HepG2 (cell line): ENCODE data around the gene TPRN. TPM values are rescaled to one million over a fixed set of nuclear protein-coding genes. Genes with fewer than 3 reads are reported as not detected.

ENCODE experiments used
- ARID3A ChIP-seq: IDR thresholded peaks from 2 replicates; pipeline ENCODE4 v1.6.1; 2012; ENCODE audit warnings: low read depth, low read length, improper control_type of control experiment
- CC2D1A ChIP-seq: sonication (generic); formaldehyde crosslinking; IDR thresholded peaks from 2 replicates; pipeline ENCODE4 v1.8.1; 2023; ENCODE audit warnings: mild to moderate bottlenecking, missing genetic modification reagents
- GLI4 ChIP-seq: sonication (generic); formaldehyde crosslinking; IDR thresholded peaks from 2 replicates; pipeline ENCODE4 v1.5.1; 2020; ENCODE audit warnings: missing genetic modification reagents, mild to moderate bottlenecking, moderate library complexity, borderline replicate concordance
- HDAC6 ChIP-seq: fragments of 200-600 bp; sonication (generic); IDR thresholded peaks from 2 replicates; pipeline ENCODE4 v1.7.0; 2017; ENCODE audit warnings: mild to moderate bottlenecking, antibody characterized with exemption, low read length, low read depth
- RNF2 ChIP-seq: fragments of 450-650 bp; conservative IDR thresholded peaks from 2 replicates; pipeline ENCODE4 v1.6.1; 2016; ENCODE audit warnings: low read depth
- SP4 ChIP-seq: sonication (generic); formaldehyde crosslinking; IDR thresholded peaks from 2 replicates; pipeline ENCODE4 v1.8.1; 2023; ENCODE audit warnings: mild to moderate bottlenecking, missing genetic modification reagents
- TBX3 ChIP-seq: fragments of 450-650 bp; IDR thresholded peaks from 2 replicates; pipeline ENCODE4 v1.6.1; 2017; ENCODE audit warnings: antibody characterized with exemption, mild to moderate bottlenecking, inconsistent platforms, borderline replicate concordance
- ZKSCAN5 ChIP-seq: sonication (generic); formaldehyde crosslinking; IDR thresholded peaks from 2 replicates; pipeline ENCODE4 v1.5.1; 2020; ENCODE audit warnings: mild to moderate bottlenecking, missing genetic modification reagents
- ZNF34 ChIP-seq: sonication (generic); formaldehyde crosslinking; IDR thresholded peaks from 2 replicates; pipeline ENCODE4 v1.4.0; 2020; ENCODE audit warnings: mild to moderate bottlenecking, missing genetic modification reagents, borderline replicate concordance
- ZNF605 ChIP-seq: sonication (generic); formaldehyde crosslinking; IDR thresholded peaks from 2 replicates; pipeline ENCODE4 v1.8.0; 2022; ENCODE audit warnings: mild to moderate bottlenecking, missing genetic modification reagents
- ZNF768 ChIP-seq: sonication (generic); formaldehyde crosslinking; IDR thresholded peaks from 2 replicates; pipeline ENCODE4 v1.4.0; 2020; ENCODE audit warnings: missing genetic modification reagents
- polyA plus RNA-seq, 8 experiments: library from polyadenylated mRNA; depleted of rRNA in 3 of 8; stranded (reverse) in 7 of 8; unstranded in 1 of 8; fragments of >200 nt; fragmentation: Illumina TruSeq in 4 of 8; extraction: Trizol in 4 of 8; gene quantifications; 2 replicates each; pipeline versions ENCODE4 v1.2.1 to v1.2.3, GENCODE V29; 2011 to 2016; ENCODE audit warnings: low read depth in 4 of 8, missing spikeins in 1 of 8, mixed read lengths in 1 of 8; ENCODE audit not compliant: insufficient read depth in 1 of 8
- total RNA-seq, 5 experiments: library from RNA; depleted of rRNA; stranded (reverse); fragments of >200 nt; fragmentation: Illumina TruSeq; extraction: Trizol; gene quantifications; 2 replicates each; pipeline ENCODE4 v1.2.3, GENCODE V29; 2016; ENCODE audit warnings: low read depth in 1 of 5
- TF ChIP-seq, protein P1 (sequence below), 2 experiments: sonication (generic) in 1 of 2; formaldehyde crosslinking in 1 of 2; IDR thresholded peaks; 2 replicates each; pipeline versions ENCODE4 v1.6.1 to v1.9.0; 2014 to 2022; ENCODE audit warnings: antibody characterized with exemption in 1 of 2, borderline replicate concordance in 1 of 2, inconsistent platforms in 1 of 2, low read depth in 1 of 2, missing genetic modification reagents in 1 of 2
- TF ChIP-seq, protein P2 (sequence below): sonication (generic); formaldehyde crosslinking; IDR thresholded peaks from 2 replicates; pipeline ENCODE4; 2020; ENCODE audit warnings: missing genetic modification reagents, mild to moderate bottlenecking, borderline replicate concordance
- TF ChIP-seq, protein P3 (sequence below): sonication (generic); formaldehyde crosslinking; IDR thresholded peaks from 2 replicates; pipeline ENCODE4 v1.5.0; 2020; ENCODE audit warnings: mild to moderate bottlenecking, missing genetic modification reagents, moderate library complexity

The TPRN gene
- total and polyA plus RNA-seq, 2 of the 13 experiments (the other 11 are each of a cell fraction or from before 2014, with no cell fraction given): 10.1 to 19.2 TPM

GRCh38 chr9:137227054-137227852 is 26.7 kb upstream of the TPRN start, which contains the start of gene RNF224 (continued):
- TF ChIP-seq, protein P1, sequence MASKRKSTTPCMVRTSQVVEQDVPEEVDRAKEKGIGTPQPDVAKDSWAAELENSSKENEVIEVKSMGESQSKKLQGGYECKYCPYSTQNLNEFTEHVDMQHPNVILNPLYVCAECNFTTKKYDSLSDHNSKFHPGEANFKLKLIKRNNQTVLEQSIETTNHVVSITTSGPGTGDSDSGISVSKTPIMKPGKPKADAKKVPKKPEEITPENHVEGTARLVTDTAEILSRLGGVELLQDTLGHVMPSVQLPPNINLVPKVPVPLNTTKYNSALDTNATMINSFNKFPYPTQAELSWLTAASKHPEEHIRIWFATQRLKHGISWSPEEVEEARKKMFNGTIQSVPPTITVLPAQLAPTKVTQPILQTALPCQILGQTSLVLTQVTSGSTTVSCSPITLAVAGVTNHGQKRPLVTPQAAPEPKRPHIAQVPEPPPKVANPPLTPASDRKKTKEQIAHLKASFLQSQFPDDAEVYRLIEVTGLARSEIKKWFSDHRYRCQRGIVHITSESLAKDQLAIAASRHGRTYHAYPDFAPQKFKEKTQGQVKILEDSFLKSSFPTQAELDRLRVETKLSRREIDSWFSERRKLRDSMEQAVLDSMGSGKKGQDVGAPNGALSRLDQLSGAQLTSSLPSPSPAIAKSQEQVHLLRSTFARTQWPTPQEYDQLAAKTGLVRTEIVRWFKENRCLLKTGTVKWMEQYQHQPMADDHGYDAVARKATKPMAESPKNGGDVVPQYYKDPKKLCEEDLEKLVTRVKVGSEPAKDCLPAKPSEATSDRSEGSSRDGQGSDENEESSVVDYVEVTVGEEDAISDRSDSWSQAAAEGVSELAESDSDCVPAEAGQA (IDR thresholded peaks at IDR 0.05; ENCODE audit: low read depth): no peak
- TF ChIP-seq, protein P1 (CRISPR knock-in tag; IDR thresholded peaks at IDR 0.05; ENCODE audit: borderline replicate concordance): no peak
- TF ChIP-seq ZNF34: no peak
- no peak for TF ChIP-seq ARID3A
- TF ChIP-seq, protein P2, sequence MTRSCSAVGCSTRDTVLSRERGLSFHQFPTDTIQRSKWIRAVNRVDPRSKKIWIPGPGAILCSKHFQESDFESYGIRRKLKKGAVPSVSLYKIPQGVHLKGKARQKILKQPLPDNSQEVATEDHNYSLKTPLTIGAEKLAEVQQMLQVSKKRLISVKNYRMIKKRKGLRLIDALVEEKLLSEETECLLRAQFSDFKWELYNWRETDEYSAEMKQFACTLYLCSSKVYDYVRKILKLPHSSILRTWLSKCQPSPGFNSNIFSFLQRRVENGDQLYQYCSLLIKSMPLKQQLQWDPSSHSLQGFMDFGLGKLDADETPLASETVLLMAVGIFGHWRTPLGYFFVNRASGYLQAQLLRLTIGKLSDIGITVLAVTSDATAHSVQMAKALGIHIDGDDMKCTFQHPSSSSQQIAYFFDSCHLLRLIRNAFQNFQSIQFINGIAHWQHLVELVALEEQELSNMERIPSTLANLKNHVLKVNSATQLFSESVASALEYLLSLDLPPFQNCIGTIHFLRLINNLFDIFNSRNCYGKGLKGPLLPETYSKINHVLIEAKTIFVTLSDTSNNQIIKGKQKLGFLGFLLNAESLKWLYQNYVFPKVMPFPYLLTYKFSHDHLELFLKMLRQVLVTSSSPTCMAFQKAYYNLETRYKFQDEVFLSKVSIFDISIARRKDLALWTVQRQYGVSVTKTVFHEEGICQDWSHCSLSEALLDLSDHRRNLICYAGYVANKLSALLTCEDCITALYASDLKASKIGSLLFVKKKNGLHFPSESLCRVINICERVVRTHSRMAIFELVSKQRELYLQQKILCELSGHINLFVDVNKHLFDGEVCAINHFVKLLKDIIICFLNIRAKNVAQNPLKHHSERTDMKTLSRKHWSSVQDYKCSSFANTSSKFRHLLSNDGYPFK (CRISPR knock-in tag): no peak
- no peak for TF ChIP-seq CC2D1A
- TF ChIP-seq RNF2: no peak
- TF ChIP-seq HDAC6: no peak
- TF ChIP-seq ZKSCAN5 (CRISPR knock-in tag): no peak
- TF ChIP-seq ZNF605 (CRISPR knock-in tag): no peak; the same call in 1 of the 2 replicates
- TF ChIP-seq GLI4 (CRISPR knock-in tag): no peak
- TF ChIP-seq TBX3: no peak
- TF ChIP-seq, protein P3, sequence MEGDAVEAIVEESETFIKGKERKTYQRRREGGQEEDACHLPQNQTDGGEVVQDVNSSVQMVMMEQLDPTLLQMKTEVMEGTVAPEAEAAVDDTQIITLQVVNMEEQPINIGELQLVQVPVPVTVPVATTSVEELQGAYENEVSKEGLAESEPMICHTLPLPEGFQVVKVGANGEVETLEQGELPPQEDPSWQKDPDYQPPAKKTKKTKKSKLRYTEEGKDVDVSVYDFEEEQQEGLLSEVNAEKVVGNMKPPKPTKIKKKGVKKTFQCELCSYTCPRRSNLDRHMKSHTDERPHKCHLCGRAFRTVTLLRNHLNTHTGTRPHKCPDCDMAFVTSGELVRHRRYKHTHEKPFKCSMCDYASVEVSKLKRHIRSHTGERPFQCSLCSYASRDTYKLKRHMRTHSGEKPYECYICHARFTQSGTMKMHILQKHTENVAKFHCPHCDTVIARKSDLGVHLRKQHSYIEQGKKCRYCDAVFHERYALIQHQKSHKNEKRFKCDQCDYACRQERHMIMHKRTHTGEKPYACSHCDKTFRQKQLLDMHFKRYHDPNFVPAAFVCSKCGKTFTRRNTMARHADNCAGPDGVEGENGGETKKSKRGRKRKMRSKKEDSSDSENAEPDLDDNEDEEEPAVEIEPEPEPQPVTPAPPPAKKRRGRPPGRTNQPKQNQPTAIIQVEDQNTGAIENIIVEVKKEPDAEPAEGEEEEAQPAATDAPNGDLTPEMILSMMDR (CRISPR knock-in tag): peak; percentile 98
- TF ChIP-seq ZNF768 (CRISPR knock-in tag): 0 out of 2 replicates have a peak, but pooled peaks have one; percentile 12
- TF ChIP-seq SP4: no peak
